HEK293 (cell line): ENCODE data around the gene SP4.

Source experiments
- CTCF ChIA-PET: fragments of 350-600 bp; formaldehyde crosslinking; extraction: SDS; loops from one replicate; lab custom pipeline; 2021; ENCODE audit warnings: antibody characterized with exemption; lab: Yijun Ruan, JAX
- POLR2A ChIA-PET: fragments of 300-600 bp; formaldehyde crosslinking; extraction: SDS; loops from one replicate; lab custom pipeline; 2020; ENCODE audit warnings: antibody characterized with exemption, inconsistent platforms; lab: Yijun Ruan, JAX
- H3K27ac ChIP-seq: fragments of 200-500 bp; sonication (Bioruptor generic); 2 replicates; pipeline ENCODE4 v1.5.1; 2014; ENCODE audit warnings: low read depth, low read length, control low read depth, inconsistent platforms; ENCODE audit errors: extremely low read depth
- H3K36me3 ChIP-seq, 2 experiments: fragments of 200-500 bp in 1 of 2; sonication (Bioruptor generic) in 1 of 2; 1 replicate in 1 of 2; 2 replicates in 1 of 2; pipeline ENCODE4 v1.5.1; 2014 to 2017; ENCODE audit warnings: inconsistent platforms in 2 of 2, low read length in 2 of 2; ENCODE audit not compliant: control insufficient read depth in 2 of 2, insufficient read depth in 1 of 2
- H3K4me1 ChIP-seq: fragments of 200-500 bp; sonication (Bioruptor generic); 2 replicates; pipeline ENCODE4 v1.5.1; 2014; ENCODE audit warnings: mild to moderate bottlenecking, low read length, inconsistent platforms; ENCODE audit not compliant: control insufficient read depth, insufficient read depth
- H3K4me3 ChIP-seq: 2 replicates; pipeline ENCODE4 v1.5.1; 2011; ENCODE audit warnings: low read depth, mild to moderate bottlenecking, control low read depth, low read length, moderate library complexity
- H3K9me3 ChIP-seq: fragments of 200-500 bp; sonication (Bioruptor generic); 2 replicates; pipeline ENCODE4 v1.5.1; 2014; ENCODE audit warnings: low read depth, low read length, inconsistent platforms; ENCODE audit not compliant: control insufficient read depth, insufficient read depth
- GLI4 ChIP-seq: fragments of 450-650 bp; formaldehyde crosslinking; IDR thresholded peaks from 2 replicates; pipeline ENCODE4 v1.5.1; 2016; ENCODE audit warnings: missing biosample characterization, missing genetic modification characterization
- HOXC10 ChIP-seq: sonication (generic); formaldehyde crosslinking; IDR thresholded peaks from 2 replicates; pipeline ENCODE4 v1.8.1; 2023; ENCODE audit warnings: mild to moderate bottlenecking, missing genetic modification reagents
- PBX3 ChIP-seq: sonication (generic); formaldehyde crosslinking; IDR thresholded peaks from 2 replicates; pipeline ENCODE4 v1.8.1; 2022; ENCODE audit warnings: mild to moderate bottlenecking, moderate library complexity, missing genetic modification reagents
- PRDM1 ChIP-seq: fragments of 450-650 bp; formaldehyde crosslinking; IDR thresholded peaks from 2 replicates; pipeline ENCODE4; 2016; ENCODE audit warnings: missing biosample characterization, missing genetic modification characterization
- PRDM10 ChIP-seq: fragments of 450-650 bp; formaldehyde crosslinking; IDR thresholded peaks from 2 replicates; pipeline ENCODE4 v1.5.1; 2016; ENCODE audit warnings: missing biosample characterization, missing genetic modification characterization
- SALL2 ChIP-seq: fragments of 450-650 bp; formaldehyde crosslinking; IDR thresholded peaks from 2 replicates; pipeline ENCODE4 v1.5.0; 2017; ENCODE audit warnings: missing biosample characterization, mild to moderate bottlenecking, missing genetic modification characterization, borderline replicate concordance
- ZBTB1 ChIP-seq: fragments of 450-650 bp; formaldehyde crosslinking; IDR thresholded peaks from 2 replicates; pipeline ENCODE4 v1.5.1; 2016; ENCODE audit warnings: missing biosample characterization, missing genetic modification characterization
- ZBTB11 ChIP-seq: fragments of 450-650 bp; formaldehyde crosslinking; conservative IDR thresholded peaks from 2 replicates; pipeline ENCODE4 v1.5.1; 2016; ENCODE audit warnings: low read depth, missing biosample characterization, missing genetic modification characterization
- ZBTB48 ChIP-seq: fragments of 450-650 bp; formaldehyde crosslinking; IDR thresholded peaks from 2 replicates; pipeline ENCODE4 v1.5.1; 2016; ENCODE audit warnings: missing biosample characterization, missing genetic modification characterization
- ZNF114 ChIP-seq: fragments of 450-650 bp; formaldehyde crosslinking; IDR thresholded peaks from 2 replicates; pipeline ENCODE4 v1.5.0; 2017; ENCODE audit warnings: missing biosample characterization, missing genetic modification characterization
- ZNF184 ChIP-seq: fragments of 450-650 bp; IDR thresholded peaks from 2 replicates; pipeline ENCODE4 v1.5.1; 2018; ENCODE audit warnings: missing biosample characterization, mild to moderate bottlenecking, missing genetic modification characterization
- ZNF26 ChIP-seq: fragments of 450-650 bp; formaldehyde crosslinking; IDR thresholded peaks from 2 replicates; pipeline ENCODE4 v1.5.1; 2016; ENCODE audit warnings: missing biosample characterization, missing genetic modification characterization
- ZNF302 ChIP-seq: fragments of 450-650 bp; formaldehyde crosslinking; IDR thresholded peaks from 2 replicates; pipeline ENCODE4 v1.5.1; 2016; ENCODE audit warnings: missing biosample characterization, missing genetic modification characterization, low read depth
- ZNF350 ChIP-seq: fragments of 450-650 bp; formaldehyde crosslinking; IDR thresholded peaks from 2 replicates; pipeline ENCODE4 v1.5.0; 2017; ENCODE audit warnings: missing biosample characterization, mild to moderate bottlenecking, missing genetic modification characterization
- ZNF473 ChIP-seq: fragments of 450-650 bp; formaldehyde crosslinking; IDR thresholded peaks from 2 replicates; pipeline ENCODE4 v1.5.1; 2017; ENCODE audit warnings: missing biosample characterization, missing genetic modification characterization
- ZNF521 ChIP-seq: fragments of 450-650 bp; formaldehyde crosslinking; IDR thresholded peaks from 2 replicates; pipeline ENCODE4 v1.5.1; 2017; ENCODE audit warnings: missing biosample characterization, mild to moderate bottlenecking, missing genetic modification characterization
- ZNF548 ChIP-seq: fragments of 450-650 bp; formaldehyde crosslinking; IDR thresholded peaks from 2 replicates; pipeline ENCODE4 v1.5.1; 2016; ENCODE audit warnings: missing biosample characterization, missing genetic modification characterization
- ZNF555 ChIP-seq: fragments of 450-650 bp; formaldehyde crosslinking; conservative IDR thresholded peaks from 2 replicates; pipeline ENCODE4 v1.5.1; 2017; ENCODE audit warnings: missing biosample characterization, mild to moderate bottlenecking, missing genetic modification characterization, inconsistent platforms
- ZNF623 ChIP-seq: fragments of 450-650 bp; formaldehyde crosslinking; IDR thresholded peaks from 2 replicates; pipeline ENCODE4 v1.5.1; 2016; ENCODE audit warnings: missing biosample characterization, missing genetic modification characterization
- ZNF654 ChIP-seq: fragments of 450-650 bp; formaldehyde crosslinking; IDR thresholded peaks from 2 replicates; pipeline ENCODE4 v1.5.1; 2016; ENCODE audit warnings: low read depth, missing biosample characterization, missing genetic modification characterization
- ZNF776 ChIP-seq: fragments of 450-650 bp; formaldehyde crosslinking; IDR thresholded peaks from 2 replicates; pipeline ENCODE4 v1.5.0; 2017; ENCODE audit warnings: missing biosample characterization, missing genetic modification characterization, borderline replicate concordance
- ZNF785 ChIP-seq: fragments of 450-650 bp; formaldehyde crosslinking; IDR thresholded peaks from 2 replicates; pipeline ENCODE4 v1.5.1; 2016; ENCODE audit warnings: missing biosample characterization, missing genetic modification characterization
- ZSCAN23 ChIP-seq: fragments of 450-650 bp; formaldehyde crosslinking; IDR thresholded peaks from 2 replicates; pipeline ENCODE4 v1.5.1; 2016; ENCODE audit warnings: missing biosample characterization, missing genetic modification characterization
- ZXDB ChIP-seq: fragments of 450-650 bp; formaldehyde crosslinking; IDR thresholded peaks from 2 replicates; pipeline ENCODE4 v1.5.1; 2016; ENCODE audit warnings: missing biosample characterization, missing genetic modification characterization

SP4 gene

GRCh38 chr7:21450076-21450475 is 22.2 kb downstream of the SP4 start:
- Histone ChIP-seq H3K4me3 (no peak overlapping the region), H3K27ac (no peak overlapping the region), H3K4me1 (no peaks in the 10 kb centered on the region), H3K36me3 (no peaks in the 10 kb centered on the region), H3K9me3 (no peaks in the 10 kb centered on the region)
- CTCF ChIA-PET: interaction anchor here (0.6 kb wide), 1 partner anchor 47 kb away, joined by 3 read pairs; no protein-coding TSS in a partner anchor
- POLR2A ChIA-PET: no interaction called here
- TF ChIP-seq ZNF776 (tag by site-specific recombination) (no peak), GLI4 (tag by site-specific recombination) (no peak)

GRCh38 chr7:21450941-21451340 is 23.1 kb downstream of the SP4 start:
- H3K4me3 ChIP-seq: no peak overlapping the region
- TF ChIP-seq ZNF548 (tag by site-specific recombination) (no peak), PRDM10 (tag by site-specific recombination) (no peak), ZNF302 (no peak), ZNF623 (tag by site-specific recombination) (no peak), ZSCAN23 (tag by site-specific recombination) (no peak), ZXDB (tag by site-specific recombination) (no peak)
- H3K36me3 ChIP-seq: peaks cover 0 to 6% of the 10 kb centered on the region in 2 experiments; a peak in 1 of 3 replicates
- ChIA-PET POLR2A (no interaction called here), CTCF (interaction anchor here (0.7 kb wide), 1 partner anchor 51 kb away, joined by 3 read pairs; no protein-coding TSS in a partner anchor)
- H3K9me3 ChIP-seq: no peaks in the 10 kb centered on the region
- no peak overlapping the region for H3K27ac ChIP-seq
- no peaks in the 10 kb centered on the region for H3K4me1 ChIP-seq

- Histone ChIP-seq H3K4me3 (no peak overlapping the region), H3K9me3 (no peaks in the 10 kb centered on the region), H3K27ac (no peak overlapping the region), H3K4me1 (no peaks in the 10 kb centered on the region), H3K36me3 (peaks cover 0 to 8% of the 10 kb centered on the region in 2 experiments; a peak in 1 of 3 replicates)
- POLR2A ChIA-PET: no interaction called here
- CTCF ChIA-PET: interaction anchor here (0.6 to 0.9 kb wide), 3 partner anchors 9 to 853 kb away, joined by 3 to 5 read pairs (median 3); no protein-coding TSS in a partner anchor
- no peak for TF ChIP-seq PRDM1
- no peak for TF ChIP-seq ZNF473
- TF ChIP-seq ZNF785: no peak
- TF ChIP-seq ZNF26 (tag by site-specific recombination): no peak
- no peak for TF ChIP-seq ZNF350 (tag by site-specific recombination)
- no peak for TF ChIP-seq ZNF555 (tag by site-specific recombination)
- TF ChIP-seq ZNF184: no peak
- no peak for TF ChIP-seq HOXC10 (CRISPR knock-in tag)
- no peak for TF ChIP-seq ZBTB11
- TF ChIP-seq ZNF114 (tag by site-specific recombination): no peak
- no peak for TF ChIP-seq ZNF521 (tag by site-specific recombination)
- no peak for TF ChIP-seq PBX3
- TF ChIP-seq SALL2 (tag by site-specific recombination): no peak
- TF ChIP-seq ZNF654 (tag by site-specific recombination): no peak
- TF ChIP-seq ZBTB1 (tag by site-specific recombination): no peak
- no peak for TF ChIP-seq ZBTB48 (tag by site-specific recombination)
Observed at GRCh38 chr7:21454182-21454581, 26.3 kb downstream of the SP4 start.
